Activated CD4-positive, alpha-beta T cell treated with anti-CD3 and anti-CD28 coated beads, Interleukin-2, amount 50 U/mL, for 1 hour (primary cell): ENCODE data around the gene IL1A.

Source experiments
- DNase-seq: peaks from one replicate; pipeline ENCODE4 v3.0.0-alpha.2; 2020

IL1A gene

DNA sequence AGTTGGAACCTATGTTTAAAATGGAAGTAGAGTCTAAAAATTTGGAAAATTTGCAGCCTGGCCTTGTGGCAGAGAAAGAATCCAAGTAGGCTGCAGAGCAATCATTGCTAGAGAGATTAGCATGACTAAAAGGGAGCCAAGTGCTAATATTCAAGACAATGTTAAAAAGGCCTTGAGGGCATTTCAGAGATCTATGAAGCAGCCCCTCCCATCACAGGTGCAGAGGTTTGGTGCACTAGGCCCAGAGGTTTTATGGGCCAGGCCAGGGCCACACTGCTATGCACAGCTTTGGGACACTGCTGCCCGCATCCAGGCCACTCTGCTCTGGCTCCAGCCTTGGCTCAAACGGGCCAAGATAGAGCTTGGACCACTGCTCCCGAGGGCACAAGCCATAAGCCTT is 6.7 kb upstream of the IL1A start:
- no peak for DNase-seq

- DNase-seq, result no peak
Observed at GRCh38 chr2:112790305-112790704, 6.0 kb upstream of the IL1A start.

GRCh38 chr2:112789186-112789585 is 4.9 kb upstream of the IL1A start:
- no peak for DNase-seq

DNA sequence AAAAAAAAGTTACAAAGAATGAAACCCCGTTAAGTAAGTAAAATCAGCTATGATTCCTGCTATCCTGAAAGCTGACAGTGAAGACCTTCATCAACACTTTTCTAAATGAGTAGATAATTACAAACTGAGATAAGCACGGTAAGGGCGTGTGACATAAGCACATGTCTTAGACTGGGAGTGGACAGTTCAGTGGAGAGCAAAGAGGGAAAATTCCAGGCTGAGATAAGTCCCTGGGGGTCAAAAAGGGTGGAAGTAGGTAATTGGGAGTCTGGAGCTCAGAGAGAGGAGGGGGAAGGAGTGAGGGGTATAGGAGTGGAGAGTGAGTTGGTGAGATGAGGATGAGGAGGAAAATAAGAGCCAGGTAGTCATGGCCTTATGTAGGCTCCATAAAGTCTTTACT is 4.4 kb upstream of the IL1A start:
- no peak for DNase-seq

- DNase-seq, result no peak
Observed at GRCh38 chr2:112787729-112788393, 3.6 kb upstream of the IL1A start.

GRCh38 chr2:112787294-112787693 is 3.0 kb upstream of the IL1A start:
- DNase-seq, result no peak

GRCh38 chr2:112783187-112783714 is 1.0 kb downstream of the IL1A start:
- no peak for DNase-seq

DNA sequence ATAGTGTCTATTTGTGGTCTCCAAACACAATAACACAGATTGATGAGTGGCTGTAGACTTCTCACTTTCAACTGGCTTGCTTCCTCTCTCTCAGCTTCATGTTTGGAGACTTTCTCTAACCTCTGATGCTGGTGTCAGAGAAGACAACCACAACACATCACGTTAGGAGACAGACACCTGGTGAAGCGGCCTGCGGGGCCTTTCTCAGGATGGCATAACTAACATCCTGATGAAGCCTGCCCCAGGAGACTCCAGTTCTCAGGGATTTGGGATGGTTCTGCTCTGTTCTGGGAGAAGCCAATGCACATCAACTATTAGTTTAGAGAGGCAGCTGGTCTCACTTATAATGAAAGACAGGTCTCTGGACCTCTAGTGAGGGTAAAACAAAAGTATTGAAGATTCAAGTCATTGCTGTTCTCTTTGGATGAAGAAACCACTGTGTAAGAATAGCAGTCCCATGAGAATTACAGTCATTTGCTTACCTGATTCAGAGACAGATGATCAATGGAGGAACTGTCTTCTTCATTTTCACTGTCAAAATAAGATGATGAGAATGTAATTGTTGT is 2.0 kb downstream of the IL1A start:
- DNase-seq, result no peak

DNA sequence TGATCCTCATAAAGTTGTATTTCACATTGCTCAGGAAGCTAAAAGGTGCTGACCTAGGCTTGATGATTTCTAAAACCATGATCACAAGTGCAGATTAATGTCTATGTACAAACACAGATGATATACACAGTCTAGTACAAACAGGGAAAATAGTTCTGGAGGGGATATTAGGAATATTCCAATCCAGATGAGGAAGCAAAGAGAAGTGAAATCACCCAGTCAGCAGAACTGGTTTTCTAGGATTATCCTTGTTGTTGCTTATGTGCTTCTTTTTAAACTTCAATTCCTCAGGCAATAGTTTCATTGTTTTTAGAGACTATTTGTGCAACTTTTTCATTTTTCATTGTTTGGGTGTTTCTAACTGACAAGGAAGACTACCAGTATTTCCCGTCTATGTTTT is 4.7 kb downstream of the IL1A start:
- DNase-seq, result no peak

- no peak for DNase-seq
Observed at GRCh38 chr2:112777036-112777435, 7.3 kb downstream of the IL1A start.

DNA sequence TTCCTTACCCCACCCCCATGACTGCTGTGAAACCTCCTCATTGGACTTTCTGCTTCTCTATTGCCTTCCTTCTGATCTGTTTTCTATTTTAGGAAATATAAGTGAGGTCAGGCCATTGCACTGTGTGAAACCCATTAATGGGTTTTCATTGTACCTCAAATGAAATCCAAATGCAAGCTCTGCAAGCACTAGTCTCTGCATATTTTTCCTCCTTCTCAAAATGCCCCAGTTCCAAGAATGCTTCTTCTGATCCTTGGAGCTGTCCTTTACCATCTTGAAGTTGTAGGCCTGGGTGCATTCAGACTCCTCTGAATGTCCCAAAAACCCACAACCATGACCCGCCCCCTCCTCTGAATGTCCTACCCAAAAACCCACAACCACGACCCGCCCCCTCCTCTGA is 8.2 kb downstream of the IL1A start:
- DNase-seq, result no peak

GRCh38 chr2:112774536-112775285 is 9.6 kb downstream of the IL1A start:
- no peak for DNase-seq

GRCh38 chr2:112773556-112773955 is 10.7 kb downstream of the IL1A start:
- no peak for DNase-seq

DNA sequence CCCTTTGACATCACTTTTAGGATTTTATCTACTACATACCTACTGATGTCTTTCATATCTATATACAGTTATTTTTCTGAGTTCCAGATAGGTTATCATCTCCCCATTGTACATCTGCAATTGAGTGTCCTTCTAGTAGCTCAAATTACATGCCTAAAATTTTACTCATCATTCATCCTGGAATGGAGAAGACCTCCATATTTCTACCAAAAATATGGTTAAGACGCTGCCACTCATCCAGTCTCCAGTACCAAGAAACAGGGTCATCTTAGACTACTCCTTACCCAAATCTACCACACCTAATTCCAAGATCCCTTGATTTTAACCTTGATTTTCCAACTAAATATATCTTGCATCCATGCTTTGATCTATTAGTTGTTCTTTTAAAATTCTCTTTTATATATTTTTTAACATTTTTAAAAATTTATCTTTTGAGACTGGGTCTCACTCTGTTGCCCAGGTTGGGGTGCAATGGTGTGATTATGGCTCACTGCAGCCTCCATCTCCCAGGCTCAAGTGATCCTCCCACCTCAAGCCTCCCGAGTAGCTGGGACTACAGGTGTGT is 11.3 kb downstream of the IL1A start:
- no peak for DNase-seq

DNA sequence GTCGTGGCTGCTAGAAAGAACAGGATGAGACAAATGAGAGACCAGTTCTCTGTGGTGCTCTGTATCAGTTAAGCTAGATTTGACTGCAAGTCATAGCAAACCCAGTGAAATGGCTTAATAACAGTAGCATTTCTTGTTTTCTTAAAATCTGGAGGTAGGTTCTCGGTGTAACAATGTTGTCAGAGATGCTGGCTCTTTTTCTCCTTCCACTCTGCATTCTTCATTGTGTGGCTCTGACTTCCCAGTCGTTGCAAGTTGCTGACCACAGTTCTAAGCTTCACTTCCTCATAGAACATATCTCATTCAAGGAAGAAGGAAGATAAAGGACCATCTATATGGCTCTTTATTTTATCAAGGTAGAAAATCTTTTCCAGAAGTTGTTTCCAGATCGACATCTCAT is 12.0 kb downstream of the IL1A start:
- no peak for DNase-seq

DNA sequence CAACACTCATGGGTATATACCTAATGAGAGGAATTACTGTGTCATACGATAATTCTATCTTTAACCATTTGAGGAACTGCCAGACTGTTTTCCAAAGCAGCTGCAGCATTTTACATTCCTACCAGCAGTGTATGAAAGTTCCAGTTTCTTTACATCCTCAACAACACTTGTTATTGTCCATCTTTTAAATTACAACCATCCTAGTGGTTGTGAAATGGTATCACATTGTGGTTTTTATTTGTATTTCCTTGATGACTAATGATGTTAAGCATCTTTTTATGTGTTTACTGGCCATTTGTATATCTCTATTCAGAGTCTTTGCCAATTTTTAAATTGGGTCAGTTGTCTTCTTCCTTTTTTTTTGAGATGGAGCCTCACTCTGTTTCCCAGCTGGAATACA is 15.9 kb downstream of the IL1A start:
- no peak for DNase-seq

DNA sequence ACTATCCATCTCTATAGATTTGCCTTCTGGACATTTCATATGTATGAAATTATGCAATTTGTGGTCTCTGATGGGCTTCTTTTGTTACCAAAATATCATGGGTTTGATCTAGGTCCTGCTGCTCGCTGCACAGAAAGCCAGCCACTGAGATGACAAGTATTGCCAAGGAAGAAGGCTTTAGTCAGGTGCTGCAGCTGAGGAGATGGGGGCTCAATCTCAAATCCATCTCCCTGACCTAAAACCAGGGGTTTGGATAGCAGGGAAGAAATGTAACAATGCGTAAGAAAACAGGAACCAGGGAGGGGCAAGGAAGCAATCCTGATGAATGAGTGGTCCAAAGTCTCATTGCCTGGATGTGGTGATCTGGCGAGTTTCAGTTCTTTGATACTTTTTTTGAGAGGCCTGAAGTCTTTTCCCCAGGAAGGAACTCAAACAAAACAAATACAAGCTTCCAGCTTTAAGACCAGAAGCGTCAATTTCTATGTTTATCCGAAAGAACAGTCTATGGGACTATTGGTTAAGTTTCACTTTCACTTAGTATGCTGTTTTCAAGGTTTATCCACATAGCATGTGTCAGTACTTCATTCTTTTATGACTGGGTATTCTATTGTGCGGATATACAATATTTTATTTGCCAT is 16.5 kb downstream of the IL1A start:
- no peak for DNase-seq

- DNase-seq, result no peak
Observed at GRCh38 chr2:112765251-112765650, 19.0 kb downstream of the IL1A start.

DNA sequence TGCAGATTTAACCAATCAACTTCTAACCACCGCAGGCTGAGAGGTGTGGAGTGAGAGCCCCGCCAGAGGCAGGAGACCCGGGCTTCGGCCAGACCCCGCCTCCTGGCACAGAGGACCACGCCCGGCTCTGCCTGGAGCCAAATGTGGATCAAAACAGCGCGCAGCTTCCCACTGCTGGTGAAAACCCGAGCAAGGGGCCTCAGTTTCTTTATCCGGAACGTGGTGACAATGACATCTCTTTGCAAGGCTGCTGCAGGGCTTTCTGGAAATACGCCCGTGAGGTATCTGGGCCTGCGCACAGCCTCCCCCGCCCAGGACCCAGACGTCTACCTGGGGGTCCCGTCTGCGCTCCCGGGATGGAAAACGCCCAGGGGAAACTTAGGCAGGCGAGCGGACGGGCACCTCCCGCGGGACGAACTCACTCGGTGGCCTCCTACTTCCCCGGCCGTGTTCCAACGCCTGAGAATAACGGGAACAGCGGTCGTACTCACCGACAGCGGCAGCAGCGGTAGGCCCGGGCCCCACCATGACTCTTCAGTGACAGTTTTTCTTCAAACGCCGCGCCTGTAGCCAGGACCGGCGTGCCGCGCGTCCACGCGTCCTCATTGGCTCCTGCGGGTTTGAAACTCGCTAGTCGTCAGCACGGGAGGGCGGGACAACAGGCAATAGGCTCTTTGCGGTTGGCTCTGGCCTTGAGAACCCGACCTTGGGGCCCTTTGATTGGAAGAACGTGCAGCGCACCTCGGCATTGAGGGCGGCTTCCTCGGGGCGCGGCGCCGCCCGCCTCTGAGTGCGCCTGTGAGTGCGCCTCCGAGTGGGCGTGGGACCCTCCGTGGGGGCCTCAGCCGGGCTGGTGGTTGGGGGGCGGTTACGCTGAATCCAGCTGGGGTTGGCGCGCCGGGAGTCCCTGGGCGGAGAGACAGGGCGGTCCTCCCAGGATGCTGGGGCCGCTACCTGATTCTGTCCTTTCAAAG is 19.9 kb downstream of the IL1A start, which contains the start of gene CKAP2L:
CKAP2L (minus strand) TSS at position 539 of the 974 bp plus-strand sequence; CDS start at position 528, 11 bp downstream.
- peak; percentile 94 for DNase-seq

DNA sequence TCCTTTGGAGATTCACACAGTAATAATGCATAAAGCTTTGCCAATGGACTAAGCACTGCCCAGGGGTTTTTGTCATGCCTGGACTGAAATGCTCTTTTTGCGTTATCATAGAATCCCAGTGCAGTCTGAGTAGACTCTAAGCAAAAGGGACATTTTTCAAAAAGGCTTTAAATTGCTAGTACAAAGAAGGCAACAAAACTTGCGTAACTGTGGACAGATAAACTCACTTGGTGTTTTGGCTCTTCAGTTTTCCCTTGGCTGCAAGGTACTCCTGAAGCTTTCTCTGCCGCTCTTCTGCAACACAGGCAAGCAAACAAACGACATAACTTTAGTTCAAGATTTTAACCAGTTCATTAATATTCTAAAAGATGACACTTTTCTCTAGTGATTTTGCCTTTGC is 22.0 kb downstream of the IL1A start:
- no peak for DNase-seq

- no peak for DNase-seq
Observed at GRCh38 chr2:112760149-112760548, 24.1 kb downstream of the IL1A start.

DNA sequence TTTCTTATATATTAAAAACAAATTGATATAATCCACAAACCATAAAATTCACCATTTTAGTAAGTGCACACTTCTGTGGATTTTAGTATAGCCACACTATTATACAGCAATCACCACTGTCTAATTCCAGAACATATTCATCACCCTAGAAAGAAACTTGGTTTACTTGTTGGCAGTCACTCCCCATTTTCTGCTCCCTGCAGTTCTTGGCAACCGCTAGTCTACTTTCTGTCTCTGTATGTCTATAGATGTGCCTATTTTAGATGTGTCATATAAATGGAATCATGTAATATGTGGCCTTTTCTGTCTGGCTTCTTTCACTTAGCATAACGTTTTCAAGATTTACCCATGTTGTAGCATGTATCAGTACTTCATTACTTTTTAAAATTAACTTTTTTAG is 25.6 kb downstream of the IL1A start:
- DNase-seq, result no peak
